Endodermal cell (in vitro differentiated cells): Measurements from ENCODE around the gene PTPRN2. TPM values are rescaled to one million over a fixed set of nuclear protein-coding genes. Genes with fewer than 3 reads are reported as not detected.
A peak's percentile ranks its signal among the peaks of the same experiment; 100 is the strongest.

Experiments
- DNase-seq: peaks from one replicate; pipeline ENCODE4 v3.0.0-alpha.2; 2017
- H3K27ac ChIP-seq: 2 replicates; pipeline ENCODE4 v1.5.1; 2013; ENCODE audit warnings: mild to moderate bottlenecking, low read depth, low read length, moderate library complexity
- H3K27me3 ChIP-seq: 2 replicates; pipeline ENCODE4 v1.6.1; 2013; ENCODE audit warnings: mild to moderate bottlenecking, low read length, moderate library complexity; ENCODE audit not compliant: insufficient read depth, control insufficient read depth, poor library complexity, severe bottlenecking
- H3K36me3 ChIP-seq: 2 replicates; pipeline ENCODE4 v1.7.0; 2013; ENCODE audit warnings: mild to moderate bottlenecking, low read length, moderate library complexity; ENCODE audit not compliant: control insufficient read depth, insufficient read depth
- H3K4me1 ChIP-seq: one replicate; pipeline ENCODE4 v1.7.0; 2013; ENCODE audit warnings: low read length; ENCODE audit not compliant: control insufficient read depth, insufficient read depth
- H3K4me3 ChIP-seq: 2 replicates; pipeline ENCODE4 v1.5.1; 2013; ENCODE audit warnings: mild to moderate bottlenecking, low read length, moderate library complexity
- H3K9ac ChIP-seq: 2 replicates; pipeline ENCODE4 v1.6.1; 2013; ENCODE audit warnings: mild to moderate bottlenecking, low read length, moderate library complexity; ENCODE audit not compliant: poor library complexity, severe bottlenecking; ENCODE audit errors: extremely low read depth
- H3K9me3 ChIP-seq: 2 replicates; pipeline ENCODE4 v1.6.1; 2013; ENCODE audit warnings: mild to moderate bottlenecking, low read length, moderate library complexity; ENCODE audit not compliant: control insufficient read depth
- H3K27ac Mint-ChIP-seq: 2 replicates; pipeline ENCODE4 v1.8.0; 2020; ENCODE audit warnings: mixed read lengths
- H3K27me3 Mint-ChIP-seq: 2 replicates; pipeline ENCODE4 v1.8.0; 2021; ENCODE audit warnings: mild to moderate bottlenecking, mixed read lengths; ENCODE audit not compliant: insufficient read depth
- H3K36me3 Mint-ChIP-seq: 2 replicates; pipeline ENCODE4 v1.8.0; 2020; ENCODE audit warnings: low read depth, mixed read lengths
- H3K4me1 Mint-ChIP-seq: 2 replicates; pipeline ENCODE4 v1.8.0; 2020; ENCODE audit warnings: mixed read lengths
- H3K4me3 Mint-ChIP-seq: 2 replicates; pipeline ENCODE4 v1.8.0; 2020; ENCODE audit warnings: mild to moderate bottlenecking, moderate library complexity, mixed read lengths
- H3K9me3 Mint-ChIP-seq: 2 replicates; pipeline ENCODE4 v1.8.0; 2020; ENCODE audit warnings: mild to moderate bottlenecking, mixed read lengths
- WGBS, 2 experiments: methylation state at CpG; one replicate each; pipeline versions ENCODE4 v1.1.5 to v1.1.7; 2013; ENCODE audit warnings: missing lambda C conversion rate in 2 of 2, mixed read lengths in 1 of 2; ENCODE audit not compliant: insufficient coverage in 1 of 2, insufficient read length in 1 of 2; 5-methylcytosine and 5-hydroxymethylcytosine counted together
- total RNA-seq, 2 donors: library from RNA; stranded (reverse); fragmentation: NEBNext Ultra II Directional in 1 of 2; extraction: Animal tissue kit (Norgen Biotek cat#: 25700) in 1 of 2; gene quantifications; 2 replicates in 1 of 2; 3 replicates in 1 of 2; pipeline ENCODE4 v1.2.1, GENCODE V29; 2021
- TF ChIP-seq, protein P1 (sequence below): fragments of 200-600 bp; sonication (generic); conservative IDR thresholded peaks from 2 replicates; pipeline ENCODE4 v1.5.0; 2021; ENCODE audit warnings: antibody characterized with exemption, mild to moderate bottlenecking

PTPRN2 gene
- total RNA-seq, 2 donors from 2014 or later: 0.69 to 1.2 TPM

DNA sequence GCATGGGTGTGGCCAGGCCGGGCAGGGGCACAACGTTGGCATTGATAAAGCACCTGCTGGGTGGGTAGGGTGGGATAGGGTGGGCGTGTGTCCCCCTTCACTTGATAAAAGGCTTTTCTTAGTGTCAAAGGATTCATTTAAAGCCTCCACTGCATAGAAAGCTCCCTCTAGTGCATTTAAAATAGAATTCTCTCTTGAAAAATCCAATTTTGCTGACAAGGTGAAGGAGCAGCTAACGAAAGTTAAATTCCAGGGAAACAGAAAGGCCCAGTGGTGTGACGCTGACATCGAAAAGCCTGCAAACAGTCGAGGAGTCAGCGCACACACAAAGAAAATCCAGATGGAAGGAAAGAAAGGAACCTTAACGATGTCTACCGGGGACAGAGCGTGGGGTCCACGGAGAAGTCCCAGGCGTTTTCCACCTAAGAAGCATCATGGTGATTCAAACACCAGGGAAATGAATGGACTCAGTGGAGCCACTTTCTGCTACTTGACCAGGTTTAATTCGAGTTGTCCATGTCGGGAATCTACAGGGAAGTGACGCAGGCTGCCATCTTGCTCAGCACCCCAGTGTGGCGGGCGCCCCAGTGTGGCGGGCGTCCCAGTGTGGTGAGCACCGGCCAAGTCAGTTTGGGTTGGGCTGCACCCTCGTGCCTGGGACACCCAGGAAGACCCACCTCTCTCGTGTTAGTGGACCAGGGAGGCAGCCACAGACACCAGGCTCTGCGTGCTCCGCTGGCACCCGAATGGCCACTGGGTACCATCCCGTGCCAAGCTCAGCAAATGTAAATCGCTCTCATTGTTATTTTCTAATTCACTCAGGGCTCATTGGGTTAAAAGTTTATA is 1033.0 kb downstream of the PTPRN2 start:
- H3K27ac Mint-ChIP-seq: no peak overlapping the region
- TF ChIP-seq, protein P1, sequence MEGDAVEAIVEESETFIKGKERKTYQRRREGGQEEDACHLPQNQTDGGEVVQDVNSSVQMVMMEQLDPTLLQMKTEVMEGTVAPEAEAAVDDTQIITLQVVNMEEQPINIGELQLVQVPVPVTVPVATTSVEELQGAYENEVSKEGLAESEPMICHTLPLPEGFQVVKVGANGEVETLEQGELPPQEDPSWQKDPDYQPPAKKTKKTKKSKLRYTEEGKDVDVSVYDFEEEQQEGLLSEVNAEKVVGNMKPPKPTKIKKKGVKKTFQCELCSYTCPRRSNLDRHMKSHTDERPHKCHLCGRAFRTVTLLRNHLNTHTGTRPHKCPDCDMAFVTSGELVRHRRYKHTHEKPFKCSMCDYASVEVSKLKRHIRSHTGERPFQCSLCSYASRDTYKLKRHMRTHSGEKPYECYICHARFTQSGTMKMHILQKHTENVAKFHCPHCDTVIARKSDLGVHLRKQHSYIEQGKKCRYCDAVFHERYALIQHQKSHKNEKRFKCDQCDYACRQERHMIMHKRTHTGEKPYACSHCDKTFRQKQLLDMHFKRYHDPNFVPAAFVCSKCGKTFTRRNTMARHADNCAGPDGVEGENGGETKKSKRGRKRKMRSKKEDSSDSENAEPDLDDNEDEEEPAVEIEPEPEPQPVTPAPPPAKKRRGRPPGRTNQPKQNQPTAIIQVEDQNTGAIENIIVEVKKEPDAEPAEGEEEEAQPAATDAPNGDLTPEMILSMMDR: no peak
- H3K4me3 Mint-ChIP-seq: no peak overlapping the region
- WGBS, 2 experiments: 78 to 83% methylated on average over 20 to 28 of the region's 28 CpGs
- Histone ChIP-seq H3K4me1 (no peaks in the 10 kb centered on the region), H3K9ac (no peak overlapping the region), H3K4me3 (no peak overlapping the region), H3K27ac (no peak overlapping the region), H3K36me3 (no peaks in the 10 kb centered on the region), H3K9me3 (peaks cover 60% of the 10 kb centered on the region), H3K27me3 (no peaks in the 10 kb centered on the region)
- no peaks in the 10 kb centered on the region for H3K36me3 Mint-ChIP-seq
- H3K4me1 Mint-ChIP-seq: no peaks in the 10 kb centered on the region
- peak; percentile 25 for DNase-seq
- no peaks in the 10 kb centered on the region for H3K27me3 Mint-ChIP-seq
- no peaks in the 10 kb centered on the region for H3K9me3 Mint-ChIP-seq

DNA sequence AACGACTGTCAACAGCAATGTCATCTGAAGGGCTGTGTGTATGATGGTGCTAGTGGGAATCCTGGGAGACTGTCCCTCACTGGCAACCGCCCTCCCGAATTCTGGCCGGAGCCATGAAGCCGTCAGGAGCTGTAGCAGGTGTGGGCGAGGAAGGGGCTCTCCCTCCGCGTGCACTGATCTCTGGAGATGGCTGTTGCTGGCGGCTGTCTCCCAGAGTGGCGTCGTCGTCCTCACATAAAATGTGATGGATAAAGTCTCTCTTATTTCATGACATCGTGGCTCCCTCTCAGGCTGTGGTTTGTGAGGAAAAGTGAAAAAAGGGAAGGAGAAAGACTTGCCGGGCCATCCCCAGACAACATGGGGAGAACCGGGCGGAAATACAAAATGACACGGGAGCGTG is 1034.4 kb downstream of the PTPRN2 start:
- H3K36me3 Mint-ChIP-seq: no peaks in the 10 kb centered on the region
- no peak overlapping the region for H3K27ac ChIP-seq
- 83 to 89% methylated on average over 13 to 18 of the region's 18 CpGs for WGBS, 2 experiments
- no peaks in the 10 kb centered on the region for H3K9me3 Mint-ChIP-seq
- no peaks in the 10 kb centered on the region for H3K36me3 ChIP-seq
- no peaks in the 10 kb centered on the region for H3K4me1 ChIP-seq
- H3K27me3 ChIP-seq: no peaks in the 10 kb centered on the region
- no peak overlapping the region for H3K9ac ChIP-seq
- no peak overlapping the region for H3K4me3 ChIP-seq
- H3K4me3 Mint-ChIP-seq: no peak overlapping the region
- peaks cover 72% of the 10 kb centered on the region for H3K9me3 ChIP-seq
- no peaks in the 10 kb centered on the region for H3K27me3 Mint-ChIP-seq
- peak; percentile 38 for DNase-seq
- TF ChIP-seq, protein P1: no peak
- no peak overlapping the region for H3K27ac Mint-ChIP-seq
- H3K4me1 Mint-ChIP-seq: no peaks in the 10 kb centered on the region

DNA sequence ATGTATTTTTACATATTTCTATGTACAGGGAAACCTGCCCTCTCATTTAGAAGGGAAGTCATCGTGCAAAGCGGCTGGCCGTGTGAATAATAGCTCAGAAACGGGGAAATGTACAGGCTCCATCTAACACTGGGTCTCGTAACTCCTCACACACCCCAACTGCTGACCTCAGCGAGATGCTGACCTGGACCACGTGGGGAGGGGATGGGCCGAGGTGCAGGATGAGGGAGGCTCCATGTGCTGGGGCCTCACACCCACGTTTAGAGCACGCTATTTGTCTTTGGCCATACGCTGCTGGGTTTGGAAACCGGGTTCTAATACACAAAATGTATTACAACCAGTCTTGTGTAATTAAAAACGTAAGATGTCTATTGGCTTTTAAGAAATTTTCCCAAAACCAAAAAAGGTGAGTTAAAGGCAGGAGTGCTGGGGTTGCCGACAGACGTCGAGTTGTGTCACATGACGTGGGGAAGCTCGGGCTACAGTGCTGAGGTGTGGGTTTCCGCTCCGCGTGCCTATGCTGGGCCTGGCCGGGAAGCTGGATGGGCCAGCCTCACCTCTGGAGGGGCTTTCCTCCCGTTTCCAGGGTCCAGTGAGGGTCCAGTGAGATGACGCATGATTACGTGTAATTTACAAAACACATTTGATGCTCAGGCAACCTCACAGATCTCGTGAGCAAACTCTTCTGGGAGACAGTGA is 1035.2 kb downstream of the PTPRN2 start:
- Mint-ChIP-seq H3K4me1 (no peaks in the 10 kb centered on the region), H3K4me3 (no peak overlapping the region), H3K27me3 (no peaks in the 10 kb centered on the region), H3K9me3 (no peaks in the 10 kb centered on the region), H3K36me3 (no peaks in the 10 kb centered on the region), H3K27ac (no peak overlapping the region)
- TF ChIP-seq, protein P1: no peak
- Histone ChIP-seq H3K9ac (no peak overlapping the region), H3K9me3 (peaks cover 75% of the 10 kb centered on the region), H3K4me1 (no peaks in the 10 kb centered on the region), H3K36me3 (no peaks in the 10 kb centered on the region), H3K27me3 (no peaks in the 10 kb centered on the region), H3K27ac (no peak overlapping the region), H3K4me3 (no peak overlapping the region)
- WGBS, 2 experiments: 79 to 82% methylated on average over 26 of the region's 26 CpGs
- peak; percentile 41 for DNase-seq
